COLO668 (cell line): Measurements from ENCODE around the gene LUC7L3.

Experiments used
- DNase-seq: peaks from one replicate; lab custom pipeline; 2025; ENCODE audit not compliant: unreplicated experiment; lab: John Stamatoyannopoulos, UW

LUC7L3 gene

DNA sequence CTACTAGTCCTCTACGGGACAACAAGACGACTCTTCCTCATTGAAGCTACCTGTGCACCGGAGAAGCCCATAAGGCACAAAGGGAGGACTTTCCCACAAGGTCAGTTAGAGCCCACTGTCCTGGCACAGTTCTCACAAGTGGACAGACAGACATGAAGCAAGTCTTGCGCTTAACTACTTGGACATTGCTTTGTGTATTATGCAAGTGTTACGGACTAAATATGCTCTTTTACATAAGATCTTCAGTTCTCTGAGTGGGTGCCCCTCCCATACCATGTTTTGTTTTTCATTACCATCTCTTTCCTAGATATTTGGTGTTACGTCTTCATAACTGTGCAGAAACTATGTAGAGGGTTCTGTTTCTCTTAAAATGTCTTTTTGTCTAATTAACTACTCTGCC, 29.8 kb downstream of the LUC7L3 start:
- DNase-seq: no peak

DNA sequence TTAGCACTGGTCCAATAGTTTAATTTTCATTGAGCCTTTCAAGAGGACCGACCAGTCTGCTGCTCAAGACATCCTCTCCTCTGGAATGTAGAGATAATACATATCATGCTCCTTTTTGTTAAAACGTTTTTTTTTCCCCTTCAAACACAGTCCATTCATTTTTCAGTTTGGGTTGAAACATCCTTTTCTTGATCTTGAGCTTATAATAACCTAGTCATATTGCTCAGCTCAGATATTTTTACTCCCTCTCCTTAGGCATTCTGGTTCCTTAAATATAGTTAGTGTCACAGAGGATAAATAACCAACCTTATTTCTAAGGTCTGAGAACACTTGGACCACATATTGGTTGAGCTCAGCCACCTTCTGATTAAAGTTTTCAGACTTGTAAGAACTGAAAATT, 35.1 kb downstream of the LUC7L3 start:
- DNase-seq: no peak

DNA sequence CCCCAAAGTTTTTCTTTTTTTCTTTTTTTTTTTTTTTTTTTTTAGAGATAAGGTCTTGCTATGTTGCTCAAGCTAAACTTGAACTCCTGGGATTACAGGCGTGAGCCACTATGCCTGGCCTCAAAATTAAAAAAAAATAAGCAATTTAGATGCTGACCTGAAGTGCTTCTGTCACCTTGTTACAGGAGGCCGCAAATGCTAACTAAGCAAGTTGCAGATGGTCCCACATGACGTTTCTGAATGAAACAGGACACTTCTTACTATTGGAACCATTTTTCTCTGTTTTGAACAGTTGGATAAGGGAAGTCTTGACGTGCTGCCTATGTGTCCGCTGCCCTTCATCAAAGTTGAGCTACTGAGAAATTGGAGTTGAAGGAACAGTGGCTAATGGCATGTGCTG, 39.1 kb downstream of the LUC7L3 start:
- DNase-seq: no peak

DNA sequence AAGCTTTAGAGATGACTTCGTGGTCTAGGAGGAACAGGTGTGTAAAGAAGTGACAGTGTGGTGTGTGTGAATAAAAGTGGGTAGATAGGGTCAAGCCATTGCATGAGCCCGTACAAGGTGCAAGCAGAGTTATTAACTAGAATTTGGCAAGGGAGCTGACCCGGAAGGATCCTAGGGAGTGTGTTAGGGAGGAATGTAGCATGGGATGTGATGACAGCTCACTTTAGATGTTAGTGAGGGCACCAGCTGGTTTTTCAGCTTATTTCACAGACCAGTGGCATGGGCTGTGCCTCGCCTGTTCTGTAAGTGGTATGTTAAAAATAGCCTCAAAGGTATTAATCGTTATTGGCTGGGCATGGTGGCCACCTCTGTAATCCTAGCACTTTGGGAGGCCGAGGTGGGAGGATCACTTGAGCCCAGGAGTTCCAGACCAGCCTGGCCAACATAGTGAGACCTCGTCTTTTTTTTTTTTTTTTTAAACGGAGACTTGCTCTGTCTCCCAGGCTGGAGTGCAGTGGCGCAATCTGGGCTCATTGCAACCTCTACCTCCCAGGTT, 39.7 kb downstream of the LUC7L3 start:
- DNase-seq: no peak

DNA sequence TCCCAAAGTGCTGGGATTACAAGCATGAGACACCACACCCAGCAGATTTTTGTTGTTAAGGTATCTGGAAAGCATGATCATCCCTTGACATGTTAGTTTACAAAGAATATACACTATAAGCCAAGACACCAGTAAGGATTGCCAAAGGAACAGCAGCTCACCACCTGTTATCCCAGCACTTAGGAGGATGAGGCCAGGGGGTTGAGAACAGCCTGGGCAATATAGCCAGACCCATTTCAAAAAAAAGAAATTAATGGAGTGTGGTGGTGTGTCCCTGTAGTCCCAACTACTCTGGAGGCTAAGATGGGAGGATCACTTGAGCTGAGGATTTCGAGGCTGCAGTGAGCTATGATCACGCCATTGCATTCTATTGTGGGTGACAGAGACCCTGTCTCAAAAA, 42.8 kb downstream of the LUC7L3 start:
- no peak for DNase-seq

DNA sequence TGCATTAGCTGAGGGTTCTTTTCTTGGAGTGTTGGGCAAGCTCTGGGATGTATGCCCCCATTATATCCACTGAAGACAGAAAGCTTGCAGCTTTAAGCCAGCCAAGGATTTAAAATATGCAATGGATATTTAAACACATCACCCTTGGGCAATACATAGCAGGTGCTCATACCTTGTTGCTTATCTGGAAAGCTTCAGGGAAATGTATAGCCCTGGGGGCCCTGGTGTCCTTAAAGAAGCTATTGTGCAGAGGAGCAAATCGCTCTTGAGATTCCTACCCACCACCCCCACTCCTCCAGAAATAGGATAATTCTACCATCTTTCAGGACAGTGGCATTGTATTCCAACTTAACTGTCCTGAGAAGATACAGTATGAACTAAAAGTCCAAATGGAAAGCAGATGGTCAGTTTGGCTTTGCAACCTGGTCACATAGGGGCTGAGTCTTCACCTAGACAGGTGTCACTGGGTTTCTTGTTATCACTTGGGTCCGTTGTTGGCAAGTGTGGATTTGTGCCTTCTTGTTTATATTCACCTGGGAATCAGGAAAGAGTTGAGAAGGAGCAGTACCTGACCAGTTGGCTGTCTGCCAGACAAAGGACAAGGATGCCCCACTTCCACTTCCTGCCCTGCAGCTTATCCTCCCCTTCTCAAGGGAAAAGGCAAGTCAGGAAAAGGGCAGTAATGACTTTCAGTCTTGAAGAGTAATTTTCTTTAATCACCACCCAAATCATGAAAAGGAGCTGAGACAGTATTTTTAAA, 44.5 kb downstream of the LUC7L3 start:
- peak; percentile 15 for DNase-seq

DNA sequence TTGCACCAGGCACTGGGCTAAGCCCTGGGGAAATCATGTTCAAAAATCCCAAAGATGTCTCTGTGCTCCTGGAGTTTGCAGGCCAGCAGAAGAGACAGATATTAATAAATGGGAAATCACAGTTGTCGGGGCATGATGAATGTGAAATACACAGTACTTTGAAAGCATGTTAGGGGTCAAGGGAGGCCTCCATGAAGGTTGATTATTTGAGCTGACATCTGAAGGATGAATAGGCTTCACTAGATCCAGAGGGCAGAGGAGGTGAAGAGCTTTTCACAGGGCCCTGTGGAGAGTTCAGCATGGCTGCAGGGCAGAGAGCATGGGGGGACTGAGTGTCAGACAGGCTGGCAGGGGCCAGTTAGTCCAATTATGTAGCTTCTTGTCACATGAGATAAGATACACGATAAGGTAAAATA, 45.3 kb downstream of the LUC7L3 start:
- DNase-seq: no peak

DNA sequence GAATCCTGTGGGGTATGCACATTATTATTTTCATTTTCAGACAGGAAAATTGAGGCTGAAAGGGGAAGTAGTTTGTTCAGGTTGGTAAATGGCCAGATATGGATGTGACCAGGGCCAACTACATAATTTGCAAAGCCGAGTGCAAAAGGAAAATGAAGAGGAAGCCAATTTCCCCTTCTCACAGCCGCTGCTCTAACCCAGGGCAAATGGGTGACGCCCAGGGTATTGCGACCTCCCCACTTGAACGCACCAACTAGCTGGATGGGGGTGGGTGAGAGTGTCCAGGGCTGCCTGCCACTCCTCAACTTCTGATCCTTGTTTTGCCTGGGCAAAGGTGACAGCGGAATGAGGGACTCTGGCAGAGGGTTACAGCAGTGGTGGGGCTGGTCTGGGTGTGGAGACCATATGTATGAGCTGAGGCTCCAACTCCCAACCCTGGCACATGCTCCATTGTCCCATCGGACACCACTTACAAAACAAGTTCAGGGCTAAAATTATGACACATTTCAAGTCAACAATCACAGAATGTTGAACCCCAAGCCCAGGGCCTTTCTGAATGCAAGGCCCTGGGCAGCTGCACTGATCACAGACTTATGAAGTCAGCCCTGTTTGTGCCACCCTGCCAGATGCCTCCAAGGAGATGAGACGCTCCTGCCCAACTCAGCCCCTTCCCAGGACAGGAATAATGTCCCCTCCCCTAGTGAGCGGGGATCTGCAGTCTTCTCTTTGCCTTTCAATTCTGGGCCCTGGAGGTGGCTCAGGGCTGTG, 46.2 kb downstream of the LUC7L3 start:
- no peak for DNase-seq

DNA sequence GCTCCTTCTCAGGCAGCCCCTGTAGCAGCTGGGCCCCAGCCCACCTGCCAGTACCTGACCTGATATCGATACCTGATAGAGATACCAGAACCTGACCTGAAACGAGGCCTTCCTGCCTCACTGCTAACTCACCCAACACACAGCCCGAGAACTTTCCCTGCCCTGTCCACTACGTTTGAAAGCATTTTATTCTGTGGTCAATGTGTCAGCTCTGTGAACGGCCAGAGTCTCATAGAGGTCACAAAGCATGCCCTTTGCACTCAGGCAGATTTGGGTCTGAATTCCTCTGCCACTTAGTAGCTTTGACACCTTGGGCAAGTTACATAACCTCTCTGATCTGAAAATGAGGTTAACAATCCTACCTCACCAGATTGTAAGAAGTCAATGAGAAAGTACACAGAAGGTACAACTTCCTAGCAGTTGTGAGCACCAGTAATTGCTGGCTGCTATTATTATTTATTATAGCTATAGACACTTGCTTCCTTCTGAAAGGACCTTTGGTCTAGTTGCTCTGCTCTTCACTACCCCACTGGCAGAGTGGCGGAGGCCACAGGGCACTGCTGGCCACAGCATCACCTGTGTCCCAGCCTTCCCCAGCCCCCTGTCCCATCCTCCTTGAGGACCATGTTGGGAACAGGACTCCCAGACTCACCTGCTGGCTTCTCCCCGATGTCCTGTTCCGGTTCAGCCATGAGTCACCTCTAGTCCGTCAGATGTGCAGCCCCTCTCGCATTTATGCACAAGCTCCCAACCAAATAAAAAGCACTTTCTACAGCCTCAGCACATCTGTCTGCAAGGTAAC, 47.0 kb downstream of the LUC7L3 start:
- no peak for DNase-seq

DNA sequence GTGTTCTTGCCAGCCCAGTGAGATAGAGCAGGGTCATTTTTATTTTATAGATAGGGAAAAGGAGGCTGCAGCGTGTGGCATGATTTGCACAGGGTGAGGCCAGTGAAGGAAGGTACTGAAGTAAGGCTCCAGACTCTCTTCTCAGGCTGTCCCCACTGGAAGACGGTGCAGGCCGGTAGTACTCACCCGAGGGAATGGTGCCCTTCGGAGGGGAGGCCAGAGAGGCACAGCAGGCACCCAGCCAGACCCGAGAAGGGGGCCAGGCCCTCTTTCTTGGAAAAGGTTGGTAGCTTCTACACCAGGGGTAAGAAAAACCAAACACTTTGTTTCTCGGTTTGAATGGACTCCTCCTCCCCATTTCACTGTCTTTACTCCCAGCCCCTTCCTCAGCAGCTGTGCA, 47.6 kb downstream of the LUC7L3 start:
- no peak for DNase-seq

DNA sequence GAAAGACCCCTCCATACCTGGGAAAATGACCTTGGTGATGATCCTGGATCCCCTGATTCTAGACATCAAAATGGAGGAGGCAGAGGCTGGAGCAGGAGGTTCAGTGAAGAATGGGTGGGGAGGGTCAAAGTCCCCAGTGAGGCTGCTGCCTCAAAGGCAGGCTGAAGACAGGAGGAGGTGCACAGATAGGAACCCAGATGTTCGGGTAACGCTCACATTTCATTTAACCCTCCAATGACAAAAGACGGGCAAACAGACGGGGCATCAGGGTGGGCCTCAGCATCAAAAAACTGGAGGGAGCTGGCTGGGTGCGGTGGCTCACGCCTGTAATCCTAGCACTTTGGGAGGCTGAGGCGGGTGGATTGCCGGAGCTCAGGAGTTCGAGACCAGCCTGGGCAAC, 48.0 kb downstream of the LUC7L3 start, which contains the start of gene ANKRD40CL:
ANKRD40CL (minus strand) TSS at position 73 of the 400 bp plus-strand sequence. CDS start 605 bp downstream, outside the sequence.
- no peak for DNase-seq

DNA sequence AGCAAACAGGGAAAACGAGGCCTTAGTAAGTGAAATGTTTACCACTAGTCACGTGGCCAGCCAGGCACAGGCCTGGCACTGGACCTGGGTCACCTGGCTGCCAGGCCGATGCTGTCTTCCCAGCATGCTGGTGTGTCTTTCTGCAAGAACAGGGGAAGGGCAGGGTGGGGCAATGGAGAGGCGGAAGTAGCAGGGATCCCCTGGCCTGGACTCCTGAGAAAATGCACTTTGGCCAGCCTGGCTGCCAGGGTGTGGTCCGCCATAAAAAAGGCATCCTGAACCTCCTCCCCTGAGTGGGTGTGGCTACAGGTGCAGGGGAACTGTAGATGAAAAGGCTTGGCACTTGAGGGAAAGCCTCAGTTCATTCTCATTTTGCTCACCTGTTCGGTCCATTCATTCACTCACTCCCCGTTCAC, 49.0 kb downstream of the LUC7L3 start:
- DNase-seq: peak; percentile 66

DNA sequence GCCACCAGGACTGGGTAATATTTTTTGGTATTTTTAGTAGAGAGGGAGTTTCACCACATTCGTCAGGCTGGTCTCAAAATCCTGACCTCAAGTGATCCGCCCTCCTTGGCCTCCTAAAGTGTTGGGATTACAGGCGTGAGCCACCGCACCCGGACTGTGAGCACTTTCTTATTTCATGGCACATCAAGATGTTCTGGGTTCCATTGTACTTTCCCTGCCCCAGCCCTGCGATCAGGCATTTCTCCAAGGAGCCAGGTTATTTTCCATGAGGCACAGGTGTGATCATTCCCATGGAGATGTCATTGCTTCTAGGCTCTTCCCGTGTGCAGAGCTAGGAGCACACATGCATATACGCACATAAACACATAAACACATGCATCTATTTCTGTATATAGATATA, 50.5 kb downstream of the LUC7L3 start:
- no peak for DNase-seq

DNA sequence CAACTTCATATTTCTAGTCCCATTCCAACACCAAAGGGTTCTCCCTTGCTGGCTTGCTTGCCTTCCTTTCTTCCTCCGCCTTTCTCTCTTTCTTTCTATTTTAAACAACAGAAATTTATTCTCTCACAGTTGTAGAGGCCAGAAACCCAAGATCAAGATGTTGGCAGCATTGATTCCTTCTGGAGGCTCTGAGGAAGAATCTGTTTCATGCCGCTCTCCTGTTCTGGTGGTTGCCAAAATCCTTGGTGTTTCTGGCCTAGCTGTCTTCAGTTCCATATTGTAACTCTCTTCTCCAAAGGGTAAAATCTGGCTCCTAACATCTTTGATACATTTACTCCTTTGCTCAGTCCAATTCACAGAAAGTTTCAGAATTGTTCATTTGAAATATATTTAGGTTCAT, 50.9 kb downstream of the LUC7L3 start:
- DNase-seq: no peak

DNA sequence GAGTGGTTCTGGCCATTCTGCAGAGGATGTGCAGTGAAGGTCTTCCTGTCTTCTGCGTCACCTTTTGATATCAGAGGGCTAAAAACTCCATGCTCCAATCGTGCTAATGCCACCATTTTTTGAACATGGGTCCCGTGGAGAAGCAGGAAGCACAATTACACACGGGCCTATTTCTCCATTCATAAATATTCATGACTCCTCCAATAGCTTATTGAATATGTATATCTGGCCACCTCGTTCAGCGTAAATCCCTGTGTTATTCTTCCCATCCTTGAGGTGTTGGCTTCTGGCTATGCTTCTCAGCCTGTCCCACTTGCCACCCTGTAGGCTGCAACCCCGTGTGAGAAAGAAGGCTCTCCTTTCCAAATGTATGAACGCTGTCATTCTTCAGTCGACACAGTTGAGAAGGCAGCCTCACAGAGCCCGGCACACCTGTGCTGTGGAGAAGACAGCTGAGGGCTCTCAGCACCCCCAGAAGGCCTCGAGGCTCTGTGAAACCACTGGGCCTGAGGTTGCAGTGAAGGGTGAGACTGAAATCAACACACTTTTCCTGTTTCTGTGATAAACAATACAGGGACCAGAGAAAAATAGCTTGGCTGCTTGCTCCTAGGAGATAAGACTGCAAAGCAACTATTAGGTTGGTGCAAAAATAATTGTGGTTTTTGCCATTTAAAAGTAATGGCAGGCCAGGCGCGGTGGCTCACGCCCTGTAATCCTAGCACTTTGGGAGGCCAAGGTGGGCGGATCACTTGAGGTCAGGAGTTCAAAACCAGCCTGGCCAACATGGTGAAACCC, 52.8 kb downstream of the LUC7L3 start:
- DNase-seq: no peak

DNA sequence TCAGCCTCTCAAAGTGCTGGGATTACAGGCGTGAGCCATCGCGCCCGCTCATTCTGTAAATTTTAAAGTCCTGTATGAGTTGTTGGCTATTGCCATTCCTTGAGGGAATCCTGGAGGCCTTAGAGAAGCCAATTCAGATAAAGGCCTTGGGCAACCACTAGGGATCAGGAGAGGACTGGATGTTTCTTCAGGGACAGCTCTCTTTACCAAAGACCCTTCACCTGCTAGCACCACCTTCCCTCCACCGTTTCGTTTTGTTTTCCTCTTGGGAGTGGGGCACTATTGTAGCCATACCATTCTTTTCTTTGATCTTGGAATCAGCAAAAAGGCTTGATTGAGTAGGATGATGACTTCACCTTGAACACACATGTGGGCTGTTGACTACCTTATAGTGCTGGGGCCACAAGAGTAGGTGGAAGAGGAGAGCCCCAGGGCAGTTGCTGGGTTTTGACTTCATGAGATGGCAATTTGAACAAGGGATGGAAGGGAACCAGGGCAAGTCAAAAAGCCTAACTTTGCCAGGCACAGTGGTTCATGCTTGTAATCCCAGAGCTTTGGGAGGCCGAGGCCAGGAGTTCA, 54.9 kb downstream of the LUC7L3 start:
- DNase-seq: no peak

DNA sequence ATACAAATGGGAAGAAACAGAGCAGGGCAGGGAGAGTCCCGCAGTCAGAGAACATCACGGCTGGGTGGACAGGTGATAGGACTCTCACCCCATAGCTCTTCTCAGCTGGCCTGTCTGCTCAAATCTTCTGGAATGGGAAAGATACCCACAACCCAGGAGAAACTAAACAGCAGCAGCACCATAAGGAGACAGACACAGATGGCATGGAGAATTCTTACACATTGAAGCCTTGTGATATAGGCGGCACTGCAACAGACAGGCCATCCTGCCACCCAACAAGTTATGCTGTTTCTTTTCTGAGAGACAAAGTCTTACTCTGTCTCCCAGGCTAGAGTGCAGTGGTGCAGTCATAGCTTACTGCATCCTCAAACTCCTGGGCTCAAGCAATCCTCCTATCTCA, 56.5 kb downstream of the LUC7L3 start:
- no peak for DNase-seq

DNA sequence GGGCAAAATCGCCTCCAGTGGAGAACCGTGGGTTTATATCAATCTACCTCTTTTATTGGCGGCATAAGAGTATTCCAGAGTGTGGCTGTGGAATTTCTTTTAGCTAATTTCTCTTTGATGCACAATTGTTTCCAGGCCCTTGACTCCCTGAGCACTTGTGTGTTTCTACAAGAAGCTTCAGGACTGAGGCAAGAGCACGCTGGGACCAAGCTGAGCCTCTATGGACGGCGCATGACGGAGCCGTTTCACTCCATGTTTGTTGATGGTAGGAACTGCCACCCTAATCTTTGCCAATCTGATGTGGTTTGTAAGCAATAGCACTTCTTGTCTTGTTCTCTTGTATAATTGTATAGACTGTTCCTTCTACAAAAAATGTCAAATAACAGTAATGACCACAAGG, 59.1 kb downstream of the LUC7L3 start:
- DNase-seq: no peak

DNA sequence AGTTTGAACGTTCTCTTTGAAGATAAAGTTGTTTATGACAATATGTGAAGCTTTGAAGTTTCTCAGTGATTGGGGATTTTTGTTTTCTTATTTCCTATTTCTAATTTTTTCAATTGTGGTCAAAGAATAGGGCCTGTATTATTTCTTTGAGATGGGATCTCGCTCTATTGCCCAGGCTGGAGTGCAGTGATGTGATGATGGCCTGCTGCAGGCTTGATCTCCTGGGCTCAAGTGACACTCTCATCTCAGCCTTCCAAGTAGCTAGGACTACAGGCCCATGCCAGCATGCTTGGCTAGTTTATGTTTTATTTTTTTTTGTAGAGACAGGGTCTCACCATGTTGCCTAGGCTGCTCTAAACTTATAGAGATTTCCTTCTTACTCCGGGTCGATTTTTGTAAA, 59.6 kb downstream of the LUC7L3 start:
- no peak for DNase-seq

DNA sequence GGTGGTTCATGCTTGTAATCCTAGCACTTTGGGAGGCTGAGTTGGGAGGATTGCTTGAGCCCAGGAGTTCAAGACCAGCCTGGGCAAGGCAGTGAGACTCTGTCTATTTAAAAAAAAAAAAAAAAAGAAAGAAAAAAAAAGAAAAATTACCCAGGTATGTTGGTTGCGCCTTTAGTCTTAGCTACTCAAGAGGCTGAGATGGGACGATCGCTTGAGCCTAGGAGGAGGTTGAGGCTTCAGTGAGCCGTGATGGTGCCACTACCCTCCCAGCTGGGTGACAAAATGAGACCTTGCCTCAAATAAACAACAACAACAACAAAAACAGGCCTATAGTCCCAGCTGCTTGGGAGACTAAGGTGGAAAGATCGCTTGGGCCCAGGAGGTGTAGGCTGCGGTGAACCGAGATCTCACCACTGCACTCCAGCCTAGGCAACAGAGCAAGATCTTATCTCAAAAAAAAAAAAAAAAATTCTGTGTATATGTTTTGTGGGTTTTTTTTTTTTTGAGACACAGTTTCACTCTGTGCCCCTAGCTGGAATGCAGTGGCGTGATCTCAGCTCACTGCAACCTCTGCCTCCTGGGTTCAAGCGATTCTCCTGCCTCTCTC, 60.4 kb downstream of the LUC7L3 start:
- DNase-seq: no peak
